GM12865 (cell line): Measurements from ENCODE around the gene SIRPG.

Experiments
- DNase-seq: peaks from one replicate; pipeline ENCODE4 v3.0.0; 2010; ENCODE audit warnings: low read depth
- H3K4me3 ChIP-seq: 2 replicates; pipeline ENCODE4 v1.5.1; 2011; ENCODE audit warnings: mild to moderate bottlenecking, low read depth, low read length, control low read depth
- TF ChIP-seq, protein P1 (sequence below): IDR thresholded peaks from 2 replicates; pipeline ENCODE4 v1.5.1; 2011; ENCODE audit warnings: low read length, control low read depth, low read depth, inconsistent platforms; ENCODE audit not compliant: insufficient read depth; ENCODE audit errors: missing control alignments

Gene SIRPG

DNA sequence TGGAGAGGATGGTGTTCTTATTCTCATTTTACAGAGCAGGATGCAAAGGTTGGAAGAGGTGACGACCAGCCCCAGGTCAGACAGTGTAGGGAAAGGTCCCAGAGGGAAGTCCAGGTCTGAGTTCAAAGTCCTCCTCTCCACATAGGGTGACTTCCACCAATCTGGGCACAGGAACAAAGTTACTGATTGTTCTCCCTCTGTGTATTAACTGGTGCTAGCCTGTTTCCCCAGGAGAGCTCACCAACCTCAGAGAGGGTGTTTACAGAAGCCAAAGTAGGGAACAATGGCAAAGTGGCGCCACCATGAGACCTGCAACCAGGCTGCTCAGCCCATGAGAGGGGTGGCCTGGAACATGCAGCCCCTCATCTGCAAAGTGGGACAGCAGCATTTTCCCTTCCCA, 21.0 kb downstream of the SIRPG start:
- H3K4me3 ChIP-seq = no peak overlapping the region
- TF ChIP-seq, protein P1, sequence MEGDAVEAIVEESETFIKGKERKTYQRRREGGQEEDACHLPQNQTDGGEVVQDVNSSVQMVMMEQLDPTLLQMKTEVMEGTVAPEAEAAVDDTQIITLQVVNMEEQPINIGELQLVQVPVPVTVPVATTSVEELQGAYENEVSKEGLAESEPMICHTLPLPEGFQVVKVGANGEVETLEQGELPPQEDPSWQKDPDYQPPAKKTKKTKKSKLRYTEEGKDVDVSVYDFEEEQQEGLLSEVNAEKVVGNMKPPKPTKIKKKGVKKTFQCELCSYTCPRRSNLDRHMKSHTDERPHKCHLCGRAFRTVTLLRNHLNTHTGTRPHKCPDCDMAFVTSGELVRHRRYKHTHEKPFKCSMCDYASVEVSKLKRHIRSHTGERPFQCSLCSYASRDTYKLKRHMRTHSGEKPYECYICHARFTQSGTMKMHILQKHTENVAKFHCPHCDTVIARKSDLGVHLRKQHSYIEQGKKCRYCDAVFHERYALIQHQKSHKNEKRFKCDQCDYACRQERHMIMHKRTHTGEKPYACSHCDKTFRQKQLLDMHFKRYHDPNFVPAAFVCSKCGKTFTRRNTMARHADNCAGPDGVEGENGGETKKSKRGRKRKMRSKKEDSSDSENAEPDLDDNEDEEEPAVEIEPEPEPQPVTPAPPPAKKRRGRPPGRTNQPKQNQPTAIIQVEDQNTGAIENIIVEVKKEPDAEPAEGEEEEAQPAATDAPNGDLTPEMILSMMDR = no peak
- no peak for DNase-seq

DNA sequence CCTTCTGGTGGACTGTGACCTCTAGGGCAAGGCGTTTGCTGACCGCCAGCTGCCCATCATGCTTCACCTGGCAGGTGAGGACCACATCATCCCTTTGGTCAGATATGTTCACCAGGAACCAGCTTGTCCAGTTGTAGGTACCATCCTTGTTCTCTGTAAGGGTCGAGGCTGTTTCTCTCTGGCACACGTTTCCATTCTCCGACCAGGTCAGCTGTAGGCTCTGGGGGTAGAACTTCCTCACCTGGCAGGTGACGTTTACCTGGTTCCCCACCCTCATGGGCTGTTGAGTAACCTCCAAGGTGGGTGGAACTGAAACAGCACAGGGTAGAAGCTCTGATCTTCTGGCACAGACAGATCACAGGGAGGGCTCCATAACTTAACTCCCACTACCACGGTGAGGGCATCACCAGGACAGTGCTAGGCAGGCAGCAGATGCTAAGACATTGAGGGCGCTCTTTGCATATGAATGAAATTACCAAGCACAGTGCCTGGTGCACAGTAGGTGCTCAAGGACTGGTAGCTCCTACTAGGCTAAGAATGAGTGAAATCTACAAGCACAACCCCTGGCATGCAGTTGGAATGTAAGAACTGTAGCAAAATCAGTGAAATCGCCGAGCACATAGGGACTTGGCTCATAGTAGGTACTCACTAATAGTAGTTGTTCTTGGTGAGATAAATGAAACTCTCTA, 22.1 kb downstream of the SIRPG start:
- TF ChIP-seq, protein P1 = no peak
- no peak for DNase-seq
- no peak overlapping the region for H3K4me3 ChIP-seq

DNA sequence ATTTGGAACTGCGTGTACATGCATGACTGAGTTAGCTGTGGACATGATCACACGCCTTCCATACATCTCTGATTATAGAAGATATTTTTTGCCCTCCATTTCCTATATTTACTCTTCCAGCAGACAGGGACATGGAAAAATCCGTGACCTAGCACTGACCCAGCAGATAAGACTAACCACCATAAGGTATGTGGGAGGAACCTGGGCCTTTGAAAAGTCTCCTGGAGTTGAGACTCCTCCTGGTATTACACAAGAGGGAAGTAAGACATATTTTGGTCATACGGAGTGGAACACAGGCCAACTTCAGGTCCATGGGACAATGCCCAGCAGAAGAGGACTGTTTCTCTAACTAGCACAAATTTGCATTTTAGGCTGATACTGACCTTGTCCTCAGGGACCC, 24.0 kb downstream of the SIRPG start:
- no peak for DNase-seq
- TF ChIP-seq, protein P1 = no peak
- H3K4me3 ChIP-seq = no peak overlapping the region

DNA sequence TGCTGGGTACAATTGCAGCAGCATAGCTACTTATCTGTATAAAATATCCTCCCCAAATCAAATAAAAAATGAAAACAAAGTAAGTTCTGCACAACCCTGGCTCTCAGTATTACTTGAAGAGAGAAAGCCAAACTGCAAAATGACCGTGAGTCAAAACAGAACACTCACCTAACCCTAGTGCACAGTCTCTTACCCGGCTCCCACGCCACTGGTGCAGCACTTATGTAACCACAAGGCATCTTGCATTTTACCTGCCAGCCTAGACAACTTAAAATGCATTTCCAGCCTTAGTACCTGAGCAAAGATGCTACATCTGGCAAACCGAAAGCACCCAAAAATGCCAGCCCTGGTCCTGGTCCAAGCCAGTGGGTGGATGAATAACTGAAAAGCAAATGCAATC, 25.4 kb downstream of the SIRPG start:
- H3K4me3 ChIP-seq = no peak overlapping the region
- TF ChIP-seq, protein P1 = no peak

DNA sequence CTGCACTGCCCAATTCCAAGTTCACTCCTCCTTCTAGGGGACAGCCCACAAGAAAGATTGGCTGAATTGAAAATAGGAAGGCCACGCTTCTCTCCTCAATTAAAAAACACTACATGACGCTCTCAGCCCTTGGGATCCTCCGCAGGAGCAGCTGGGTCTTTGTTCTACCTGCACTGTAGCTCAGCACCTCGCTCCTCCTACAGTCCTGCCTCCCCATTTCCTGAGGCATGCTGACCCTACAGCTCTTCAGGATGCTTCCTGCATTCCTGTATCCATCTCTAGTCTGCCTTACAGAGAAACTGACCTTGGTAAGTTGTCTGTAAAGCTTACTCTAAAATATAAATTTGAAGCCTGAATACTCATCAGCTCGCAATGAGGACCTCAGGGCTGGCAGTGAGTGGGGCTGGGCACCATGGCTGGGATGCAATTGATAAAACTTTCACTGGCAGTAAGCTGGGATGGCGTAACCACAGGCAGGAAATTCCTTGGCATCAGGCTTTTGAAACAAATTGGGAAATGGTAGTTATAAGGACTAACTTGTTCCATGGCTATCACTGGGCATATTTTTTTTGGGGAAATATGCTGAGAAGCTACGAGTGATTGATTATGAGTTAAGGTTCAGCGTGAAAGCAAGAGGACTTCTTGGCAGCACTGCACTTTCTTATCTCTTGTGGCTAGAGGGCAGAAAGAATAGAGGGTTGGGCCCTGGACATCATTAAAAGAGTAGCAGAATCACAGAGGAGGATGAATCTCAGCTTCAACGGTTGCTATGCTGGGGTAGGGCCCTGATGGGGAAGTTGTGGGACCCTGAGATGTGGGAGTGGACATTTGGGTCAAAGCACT, 26.0 kb downstream of the SIRPG start:
- no peak for DNase-seq
- no peak overlapping the region for H3K4me3 ChIP-seq
- TF ChIP-seq, protein P1 = no peak

More for the DNA sequence above, 25.4 kb downstream of the SIRPG start:
- peak; percentile 52 for DNase-seq

DNA sequence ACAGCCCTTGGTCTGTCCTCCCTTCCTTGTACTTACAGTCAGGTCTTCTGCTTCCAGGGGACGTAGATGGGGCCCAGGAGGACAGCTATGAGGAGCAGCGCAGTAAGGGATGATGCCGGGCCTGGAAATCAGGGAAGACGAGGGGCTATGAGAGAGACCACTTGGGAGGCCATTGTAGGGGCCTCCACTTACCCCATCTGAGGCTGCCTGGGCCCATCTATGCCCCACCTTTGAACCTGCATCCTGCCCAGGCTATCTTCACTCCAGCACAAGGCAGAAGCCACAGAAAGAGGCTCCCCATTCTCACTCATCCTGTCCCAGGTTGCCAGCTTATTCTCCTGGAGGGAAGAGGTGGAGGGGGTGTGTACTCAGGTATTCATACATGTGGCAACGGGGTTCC, 27.4 kb downstream of the SIRPG start:
- H3K4me3 ChIP-seq = no peak overlapping the region
- TF ChIP-seq, protein P1 = no peak
- DNase-seq = no peak
